IMR-90 (cell line): ENCODE data around the gene ELOB. TPM values are rescaled to one million over a fixed set of nuclear protein-coding genes. Genes with fewer than 3 reads are reported as not detected.

Experiments
- ATAC-seq: fragments of 200-7000 bp; cut with Tn5 transposase; 2 replicates; pipeline ENCODE4 v1.9.1; 2020; ENCODE audit warnings: low read depth, mild to moderate bottlenecking, moderate library complexity
- BruUV-seq: library from RNA; stranded (reverse); fragments of 400-500 nt; replicated peaks from 2 replicates; lab custom pipeline; 2021; lab: Mats Ljungman, UMichigan
- CTCF ChIA-PET: fragments of 300-600 bp; formaldehyde crosslinking; extraction: SDS; loops from one replicate; lab custom pipeline; 2021; ENCODE audit warnings: antibody characterized with exemption; lab: Yijun Ruan, JAX
- POLR2A ChIA-PET: fragments of 300-600 bp; sonication (Branson Sonifier 250); formaldehyde crosslinking; loops from one replicate; lab custom pipeline; 2022; ENCODE audit warnings: antibody characterized with exemption; ENCODE audit not compliant: unreplicated experiment; lab: Charles Lee
- DNase-seq: peaks from one replicate; pipeline ENCODE4 v3.0.0; 2013
- H2AFZ ChIP-seq: replicated peaks from 2 replicates; pipeline ENCODE3; 2013; ENCODE audit warnings: low read length, mild to moderate bottlenecking; ENCODE audit not compliant: poor library complexity
- H2AK5ac ChIP-seq: 2 replicates; pipeline ENCODE4 v1.6.1; 2013; ENCODE audit warnings: low read depth, low read length, inconsistent platforms
- H2AK9ac ChIP-seq: replicated peaks from 2 replicates; pipeline ENCODE3; 2013; ENCODE audit warnings: mild to moderate bottlenecking, low read depth, low read length, moderate library complexity; ENCODE audit not compliant: poor library complexity
- H2BK120ac ChIP-seq: 2 replicates; pipeline ENCODE4 v1.6.1; 2013; ENCODE audit warnings: low read depth, low read length, inconsistent platforms
- H2BK15ac ChIP-seq: 3 replicates; pipeline ENCODE4 v1.6.1; 2013; ENCODE audit warnings: low read depth, low read length, inconsistent platforms
- H2BK20ac ChIP-seq: 2 replicates; pipeline ENCODE4 v1.6.1; 2013; ENCODE audit warnings: low read depth, mild to moderate bottlenecking, inconsistent platforms, low read length, moderate library complexity
- H2BK5ac ChIP-seq: 2 replicates; pipeline ENCODE4 v1.6.1; 2013; ENCODE audit warnings: mild to moderate bottlenecking, low read depth, low read length, inconsistent platforms; ENCODE audit not compliant: poor library complexity, severe bottlenecking
- H3K14ac ChIP-seq: replicated peaks from 2 replicates; pipeline ENCODE4 v1.6.1; 2013; ENCODE audit warnings: low read depth, low read length, inconsistent platforms
- H3K18ac ChIP-seq: 2 replicates; pipeline ENCODE4 v1.6.1; 2013; ENCODE audit warnings: low read depth, low read length, control low read depth
- H3K23ac ChIP-seq: 2 replicates; pipeline ENCODE4 v1.6.1; 2013; ENCODE audit warnings: low read depth, low read length, inconsistent platforms
- H3K27ac ChIP-seq: 2 replicates; pipeline ENCODE4 v1.5.1; 2013; ENCODE audit warnings: mild to moderate bottlenecking, control low read depth, low read length; ENCODE audit not compliant: insufficient read depth
- H3K27me3 ChIP-seq: 2 replicates; pipeline ENCODE4 v1.6.1; 2013; ENCODE audit warnings: low read length; ENCODE audit not compliant: control insufficient read depth, insufficient read depth
- H3K36me3 ChIP-seq: 2 replicates; pipeline ENCODE4 v1.6.1; 2013; ENCODE audit warnings: low read length, mixed read lengths; ENCODE audit not compliant: control insufficient read depth, insufficient read depth
- H3K4ac ChIP-seq: 2 replicates; pipeline ENCODE4 v1.6.1; 2013; ENCODE audit warnings: low read depth, low read length, inconsistent platforms
- H3K4me1 ChIP-seq: 2 replicates; pipeline ENCODE4 v1.6.1; 2013; ENCODE audit warnings: low read length, mixed read lengths; ENCODE audit not compliant: control insufficient read depth, insufficient read depth
- H3K4me2 ChIP-seq: 2 replicates; pipeline ENCODE4 v1.6.1; 2013; ENCODE audit warnings: low read depth, mild to moderate bottlenecking, control low read depth, low read length, moderate library complexity
- H3K4me3 ChIP-seq: 2 replicates; pipeline ENCODE4 v1.5.1; 2013; ENCODE audit warnings: low read depth, mild to moderate bottlenecking, control low read depth, low read length, moderate library complexity; ENCODE audit not compliant: insufficient read depth
- H3K56ac ChIP-seq: 2 replicates; pipeline ENCODE4 v1.6.1; 2013; ENCODE audit warnings: low read length, inconsistent platforms; ENCODE audit not compliant: insufficient read depth; ENCODE audit errors: extremely low read depth
- H3K79me1 ChIP-seq, 2 experiments: 2 replicates each; pipeline ENCODE4 v1.6.1; 2013; ENCODE audit warnings: low read length in 2 of 2, inconsistent platforms in 1 of 2, low read depth in 1 of 2
- H3K9ac ChIP-seq: 2 replicates; pipeline ENCODE4 v1.6.1; 2013; ENCODE audit warnings: low read depth, low read length, control low read depth
- H3K9me1 ChIP-seq: 2 replicates; pipeline ENCODE4 v1.6.1; 2013; ENCODE audit warnings: low read length, inconsistent platforms; ENCODE audit not compliant: insufficient read depth
- H3K9me3 ChIP-seq: 2 replicates; pipeline ENCODE4 v1.6.1; 2013; ENCODE audit warnings: low read length; ENCODE audit not compliant: control insufficient read depth, insufficient read depth
- H4K20me1 ChIP-seq: 2 replicates; pipeline ENCODE4 v1.6.1; 2013; ENCODE audit warnings: low read length, inconsistent platforms; ENCODE audit not compliant: insufficient read depth
- H4K5ac ChIP-seq: 2 replicates; pipeline ENCODE4 v1.6.1; 2013; ENCODE audit warnings: mild to moderate bottlenecking, low read depth, low read length, control low read depth
- H4K8ac ChIP-seq, 2 experiments: 2 replicates each; pipeline ENCODE4 v1.6.1; 2013; ENCODE audit warnings: low read depth in 2 of 2, low read length in 2 of 2, control low read depth in 1 of 2, inconsistent platforms in 1 of 2
- H4K91ac ChIP-seq: 2 replicates; pipeline ENCODE4 v1.6.1; 2013; ENCODE audit warnings: low read depth, low read length, inconsistent platforms; ENCODE audit not compliant: insufficient read depth
- BHLHE40 ChIP-seq: fragments of 150-350 bp; IDR thresholded peaks from 2 replicates; pipeline ENCODE4 v1.6.1; 2016; ENCODE audit warnings: mild to moderate bottlenecking, low read depth, low read length
- CEBPB ChIP-seq: IDR thresholded peaks from 2 replicates; pipeline ENCODE4 v1.6.1; 2012; ENCODE audit warnings: low read depth, low read length, improper control_type of control experiment
- CHD1 ChIP-seq: IDR thresholded peaks from 2 replicates; pipeline ENCODE4 v1.6.1; 2012; ENCODE audit warnings: low read depth, low read length, improper control_type of control experiment
- CTCF ChIP-seq: conservative IDR thresholded peaks from 2 replicates; pipeline ENCODE4 v1.5.1; 2012; ENCODE audit warnings: mild to moderate bottlenecking, low read depth, low read length, improper control_type of control experiment
- ELK1 ChIP-seq: fragments of 150-350 bp; IDR thresholded peaks from 2 replicates; pipeline ENCODE4 v1.6.1; 2016; ENCODE audit warnings: low read depth, mild to moderate bottlenecking, low read length, moderate library complexity, borderline replicate concordance
- MAFK ChIP-seq: IDR thresholded peaks from 2 replicates; pipeline ENCODE4 v1.6.1; 2012; ENCODE audit warnings: low read depth, low read length, improper control_type of control experiment
- MAZ ChIP-seq: IDR thresholded peaks from 2 replicates; pipeline ENCODE4 v1.6.1; 2012; ENCODE audit warnings: low read depth, mild to moderate bottlenecking, low read length, improper control_type of control experiment, moderate library complexity, borderline replicate concordance
- MXI1 ChIP-seq: IDR thresholded peaks from 2 replicates; pipeline ENCODE4 v1.6.1; 2012; ENCODE audit warnings: low read depth, mild to moderate bottlenecking, low read length, moderate library complexity, borderline replicate concordance
- NFE2L2 ChIP-seq: fragments of 150-350 bp; IDR thresholded peaks from 2 replicates; pipeline ENCODE4 v1.6.1; 2016; ENCODE audit warnings: low read depth, mild to moderate bottlenecking, low read length
- POLR2A ChIP-seq: IDR thresholded peaks from 2 replicates; pipeline ENCODE4 v1.6.1; 2012; ENCODE audit warnings: mild to moderate bottlenecking, low read depth, low read length
- RCOR1 ChIP-seq: IDR thresholded peaks from 2 replicates; pipeline ENCODE4 v1.6.1; 2012; ENCODE audit warnings: mild to moderate bottlenecking, low read length, improper control_type of control experiment; ENCODE audit not compliant: insufficient replicate concordance
- RFX5 ChIP-seq: IDR thresholded peaks from 2 replicates; pipeline ENCODE4 v1.8.0; 2012; ENCODE audit warnings: low read depth, mild to moderate bottlenecking, low read length, moderate library complexity
- SMC3 ChIP-seq: fragments of 150-350 bp; IDR thresholded peaks from 2 replicates; pipeline ENCODE4 v1.6.1; 2016; ENCODE audit warnings: low read depth, mild to moderate bottlenecking, antibody characterized with exemption, low read length, moderate library complexity
- USF2 ChIP-seq: fragments of 150-350 bp; IDR thresholded peaks from 2 replicates; pipeline ENCODE4 v1.6.1; 2017; ENCODE audit warnings: mild to moderate bottlenecking, antibody characterized with exemption, low read length, low read depth
- WGBS, 2 experiments: methylation state at CpG; one replicate each; pipeline versions ENCODE4 v1.1.5 to v1.1.7; 2013; ENCODE audit warnings: missing lambda C conversion rate in 2 of 2; ENCODE audit not compliant: insufficient read length in 1 of 2; ENCODE audit errors: extremely low coverage in 2 of 2; 5-methylcytosine and 5-hydroxymethylcytosine counted together
- dilution Hi-C: fragments of 300-500 bp; cut with HindIII; formaldehyde crosslinking; loops from one replicate; pipeline ENCODE4 v1.14.3; 2018; ENCODE audit warnings: low sequenced_read_pairs; ENCODE audit not compliant: unreplicated experiment
- in situ Hi-C: fragments of 300-500 bp; cut with MboI; formaldehyde crosslinking; loops from 3 replicates; pipeline ENCODE4 v1.14.3; 2019; ENCODE audit warnings: low sequenced_read_pairs, inconsistent platforms, mixed read lengths
- intact Hi-C: fragments of 100-400 bp; cut with micrococcal nuclease; formaldehyde crosslinking; loops from 2 replicates; pipeline ENCODE4 v1.10.0; 2022
- polyA plus RNA-seq, 3 experiments: library from polyadenylated mRNA; depleted of rRNA; stranded (reverse); fragments of >200 nt; gene quantifications; 2 replicates each; pipeline ENCODE4 v1.2.3, GENCODE V29; 2012; ENCODE audit warnings: low replicate concordance in 1 of 3
- total RNA-seq: library from RNA; depleted of rRNA; stranded (reverse); fragments of >200 nt; gene quantifications from 2 replicates; pipeline ENCODE4 v1.2.3, GENCODE V29; 2012

The ELOB gene
- total and polyA plus RNA-seq, 2 of the 4 experiments (the other 2 are of a cell fraction) = 442 to 5,859 TPM

DNA sequence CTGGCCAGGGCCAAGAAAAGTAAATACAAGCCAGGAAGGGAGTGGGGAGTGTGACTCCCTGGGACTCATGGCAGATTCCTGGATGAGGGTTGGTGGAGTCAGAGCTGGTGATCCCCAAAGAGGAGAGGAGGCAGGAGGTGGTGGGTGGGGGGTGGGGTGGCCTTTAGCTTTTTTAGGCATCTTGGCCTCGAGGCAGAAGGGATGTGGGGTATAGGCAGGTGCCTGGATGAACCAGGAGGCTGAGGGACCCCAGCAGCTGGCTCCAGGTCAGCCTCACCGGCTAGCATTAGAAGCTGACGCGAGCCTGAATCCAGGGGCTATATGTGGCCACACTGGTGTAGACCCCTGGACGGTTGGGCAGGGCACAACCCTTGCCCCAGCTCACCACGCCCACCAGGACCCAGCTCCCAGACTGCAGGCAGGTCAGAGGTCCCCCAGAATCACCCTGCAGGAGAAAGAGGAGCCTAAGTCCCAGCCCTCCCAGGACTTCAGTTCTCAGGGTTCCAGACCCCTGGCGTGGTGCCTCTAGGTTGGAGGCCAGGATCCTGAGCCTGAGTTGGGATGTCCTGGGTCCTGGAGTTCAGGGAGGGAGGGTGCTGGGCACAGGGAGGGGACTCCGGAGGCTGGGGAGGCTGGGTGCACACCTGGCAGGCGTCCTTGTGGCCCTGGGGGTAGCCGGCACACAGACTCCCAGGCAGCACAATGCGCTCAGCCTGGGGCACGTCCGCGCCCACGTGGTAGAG is 7.4 kb upstream of the ELOB start:
- H3K14ac ChIP-seq = no peak overlapping the region
- no peak overlapping the region for H2BK15ac ChIP-seq
- ChIA-PET CTCF (no interaction called here), POLR2A (interaction anchor here (0.5 kb wide), 1 partner anchor 102 kb away, joined by 4 read pairs; the partner anchor contains the start of gene KCTD5)
- no peak overlapping the region for H2AK9ac ChIP-seq
- intact Hi-C loops (no loop called here), in situ Hi-C loops (no loop called here), dilution Hi-C loops (no loop called here)
- no peaks in the 10 kb centered on the region for H4K20me1 ChIP-seq
- H3K4me2 ChIP-seq = no peak overlapping the region
- H3K79me1 ChIP-seq = no peaks in the 10 kb centered on the region
- BruUV-seq = no TSS peak
- H4K91ac ChIP-seq = no peak overlapping the region
- H3K27me3 ChIP-seq = peaks cover 54% of the 10 kb centered on the region
- H2AK5ac ChIP-seq = no peak overlapping the region
- no peak overlapping the region for H4K8ac ChIP-seq
- ATAC-seq (no peak), DNase-seq (no peak)
- H3K9ac ChIP-seq = no peak overlapping the region
- H3K4me1 ChIP-seq = no peaks in the 10 kb centered on the region
- H3K4ac ChIP-seq = no peak overlapping the region
- 30% methylated on average over 7 of the region's 15 CpGs; no CpG with 5 or more reads in 1 of the 2 experiments for WGBS, 2 experiments
- H3K9me3 ChIP-seq = no peaks in the 10 kb centered on the region
- H3K27ac ChIP-seq = no peak overlapping the region
- no peak overlapping the region for H2BK120ac ChIP-seq
- no peak overlapping the region for H3K23ac ChIP-seq
- no peak overlapping the region for H4K5ac ChIP-seq
- TF ChIP-seq CHD1 (no peak), SMC3 (no peak), MAZ (no peak), CEBPB (no peak), CTCF (no peak), MAFK (no peak), USF2 (no peak), ELK1 (no peak), RCOR1 (no peak), POLR2A (no peak), RFX5 (no peak), BHLHE40 (no peak), NFE2L2 (no peak), MXI1 (no peak)
- H3K56ac ChIP-seq = no peak overlapping the region
- no peaks in the 10 kb centered on the region for H3K9me1 ChIP-seq
- peak overlapping the region; percentile 41 for H2AFZ ChIP-seq
- no peak overlapping the region for H3K4me3 ChIP-seq
- H2BK5ac ChIP-seq = no peak overlapping the region
- no peak overlapping the region for H2BK20ac ChIP-seq
- H3K36me3 ChIP-seq = no peaks in the 10 kb centered on the region
- H3K18ac ChIP-seq = no peak overlapping the region
